Panc1 (cell line): ENCODE measurements around the gene KIAA1217. TPM values are rescaled to one million over a fixed set of nuclear protein-coding genes. Genes with fewer than 3 reads are reported as not detected.
A peak's percentile ranks its signal among the peaks of the same experiment; 100 is the strongest.

Source experiments
- ATAC-seq: fragments of 200-7000 bp; cut with Tn5 transposase; 2 replicates; pipeline ENCODE4 v1.9.1; 2020; ENCODE audit warnings: mild to moderate bottlenecking, moderate library complexity
- BruUV-seq: library from RNA; stranded (reverse); fragments of 400-500 nt; replicated peaks from 2 replicates; lab custom pipeline; 2021; lab: Mats Ljungman, UMichigan
- CTCF ChIA-PET: fragments of 300-600 bp; sonication (Branson Sonifier 250); formaldehyde crosslinking; loops from one replicate; lab custom pipeline; 2022; ENCODE audit warnings: antibody characterized with exemption; lab: Charles Lee
- POLR2A ChIA-PET: fragments of 300-600 bp; sonication (Branson Sonifier 250); formaldehyde crosslinking; loops from one replicate; lab custom pipeline; 2022; ENCODE audit warnings: antibody characterized with exemption; lab: Charles Lee
- DNase-seq: peaks from one replicate; pipeline ENCODE4 v3.0.0-alpha.2; 2010; ENCODE audit warnings: low read depth, low spot score
- H3K27ac ChIP-seq: 2 replicates; pipeline ENCODE4 v1.5.1; 2011; ENCODE audit warnings: mild to moderate bottlenecking, low read length, inconsistent platforms
- H3K27me3 ChIP-seq: fragments of 200-500 bp; sonication (Bioruptor generic); 2 replicates; pipeline ENCODE4 v1.6.0; 2014; ENCODE audit warnings: low read length, inconsistent platforms; ENCODE audit not compliant: control insufficient read depth, insufficient read depth
- H3K36me3 ChIP-seq: fragments of 200-500 bp; sonication (Bioruptor generic); 2 replicates; pipeline ENCODE4 v1.5.1; 2014; ENCODE audit warnings: inconsistent platforms, mild to moderate bottlenecking, low read length, moderate library complexity; ENCODE audit not compliant: control insufficient read depth, insufficient read depth
- H3K4me1 ChIP-seq: 2 replicates; pipeline ENCODE4 v1.5.1; 2011; ENCODE audit warnings: inconsistent platforms, mild to moderate bottlenecking, low read length, moderate library complexity; ENCODE audit not compliant: control insufficient read depth, insufficient read depth
- H3K4me3 ChIP-seq, 2 experiments: 2 replicates each; pipeline ENCODE4 v1.5.1; 2011 to 2012; ENCODE audit warnings: low read depth in 2 of 2, low read length in 2 of 2, mild to moderate bottlenecking in 2 of 2, inconsistent platforms in 1 of 2, moderate library complexity in 1 of 2
- H3K9me3 ChIP-seq: fragments of 200-500 bp; sonication (Bioruptor generic); 2 replicates; pipeline ENCODE4 v1.5.1; 2014; ENCODE audit warnings: low read depth, mild to moderate bottlenecking, inconsistent platforms, low read length, moderate library complexity; ENCODE audit not compliant: control insufficient read depth, insufficient read depth
- CTCF ChIP-seq: fragments of 450-650 bp; IDR thresholded peaks from 2 replicates; pipeline ENCODE4 v1.5.1; 2017; ENCODE audit warnings: mild to moderate bottlenecking
- POLR2AphosphoS5 ChIP-seq: IDR thresholded peaks from 2 replicates; pipeline ENCODE4 v1.6.1; 2012; ENCODE audit warnings: mild to moderate bottlenecking, low read depth, low read length, moderate library complexity
- REST ChIP-seq, 2 experiments: IDR thresholded peaks; 2 replicates each; pipeline ENCODE4 v1.6.1; 2011 to 2012; ENCODE audit warnings: low read depth in 2 of 2, control low read depth in 1 of 2, low read length in 1 of 2, mild to moderate bottlenecking in 1 of 2, moderate library complexity in 1 of 2; ENCODE audit not compliant: insufficient read depth in 1 of 2
- SIN3A ChIP-seq: IDR thresholded peaks from 2 replicates; pipeline ENCODE4 v1.6.1; 2012; ENCODE audit warnings: low read depth, mild to moderate bottlenecking, low read length, moderate library complexity, borderline replicate concordance; ENCODE audit not compliant: insufficient read depth
- TCF7L2 ChIP-seq: IDR thresholded peaks from 2 replicates; pipeline ENCODE4 v1.6.1; 2011; ENCODE audit warnings: mild to moderate bottlenecking, low read depth, low read length, inconsistent platforms
- in situ Hi-C: cut with HindIII; loops from 2 replicates; pipeline ENCODE4 v1.10.0; 2016; ENCODE audit warnings: low sequenced_read_pairs, low pct_unique_long_range_greater_than_20kb
- intact Hi-C: fragments of 100-400 bp; cut with micrococcal nuclease; formaldehyde crosslinking; loops from one replicate; pipeline ENCODE4 v1.10.0; 2022; ENCODE audit not compliant: unreplicated experiment
- total RNA-seq: library from RNA; stranded (reverse); gene quantifications from one replicate; pipeline ENCODE4 v1.2.1, GENCODE V29; 2021; ENCODE audit not compliant: unreplicated experiment

The KIAA1217 gene
- total RNA-seq, 1 experiment from 2014 or later = 11.6 TPM

- ATAC-seq (no peak), DNase-seq (no peak)
- in situ Hi-C loops = no loop called here
- BruUV-seq = no TSS peak
- ChIA-PET CTCF (no interaction called here), POLR2A (no interaction called here)
- no peaks in the 10 kb centered on the region for H3K9me3 ChIP-seq
- H3K36me3 ChIP-seq = no peaks in the 10 kb centered on the region
- H3K27me3 ChIP-seq = no peaks in the 10 kb centered on the region
- no peak for TF ChIP-seq POLR2AphosphoS5
- TF ChIP-seq TCF7L2 = no peak
- no peak for TF ChIP-seq CTCF
- no peak for TF ChIP-seq SIN3A
- TF ChIP-seq REST (IDR thresholded peaks at IDR 0.05; ENCODE audit: insufficient read depth in 1 of 2, low read depth in 2 of 2, low read length in 1 of 2) = no peak
- intact Hi-C loops = loop anchor here (10.0 kb wide), 1 partner anchor 297 kb away; no protein-coding TSS in a partner anchor
- H3K4me1 ChIP-seq = peaks cover 13% of the 10 kb centered on the region
- no peak overlapping the region for H3K4me3 ChIP-seq
- peak overlapping the region; percentile 34; the same call in 1 of the 2 replicates for H3K27ac ChIP-seq
Observed at GRCh38 chr10:24207341-24207740, 1.6 kb upstream of the KIAA1217 start.

- TF ChIP-seq TCF7L2 = no peak
- TF ChIP-seq REST (IDR thresholded peaks at IDR 0.05; ENCODE audit: insufficient read depth in 1 of 2, low read depth in 2 of 2, low read length in 1 of 2) = no peak
- no peak for TF ChIP-seq CTCF
- TF ChIP-seq POLR2AphosphoS5 = no peak
- TF ChIP-seq SIN3A = no peak
- H3K9me3 ChIP-seq = no peaks in the 10 kb centered on the region
- in situ Hi-C loops = no loop called here
- no TSS peak for BruUV-seq
- peaks cover 13% of the 10 kb centered on the region for H3K4me1 ChIP-seq
- POLR2A ChIA-PET = no interaction called here
- H3K4me3 ChIP-seq = peak overlapping the region; percentile 47 to 54; a peak in 3 of 4 replicates
- H3K27me3 ChIP-seq = no peaks in the 10 kb centered on the region
- intact Hi-C loops = loop anchor here (10.0 kb wide), 1 partner anchor 297 kb away; no protein-coding TSS in a partner anchor
- no peaks in the 10 kb centered on the region for H3K36me3 ChIP-seq
- peak overlapping the region; percentile 34; the same call in 1 of the 2 replicates for H3K27ac ChIP-seq
- CTCF ChIA-PET = interaction anchor here (0.6 kb wide), 1 partner anchor 138 kb away, joined by 3 read pairs; no protein-coding TSS in a partner anchor
- no peak for ATAC-seq
- no peak for DNase-seq
Observed at GRCh38 chr10:24207781-24208611, 942 bp upstream of the KIAA1217 start.
